ENCODE measurements around the gene ERGIC1.
"Not testable (repeated sequence)": the region's sequence is repeated elsewhere in the genome, so short reads cannot be mapped to it uniquely, and the experiment has no call there.

The ERGIC1 gene, protein sequence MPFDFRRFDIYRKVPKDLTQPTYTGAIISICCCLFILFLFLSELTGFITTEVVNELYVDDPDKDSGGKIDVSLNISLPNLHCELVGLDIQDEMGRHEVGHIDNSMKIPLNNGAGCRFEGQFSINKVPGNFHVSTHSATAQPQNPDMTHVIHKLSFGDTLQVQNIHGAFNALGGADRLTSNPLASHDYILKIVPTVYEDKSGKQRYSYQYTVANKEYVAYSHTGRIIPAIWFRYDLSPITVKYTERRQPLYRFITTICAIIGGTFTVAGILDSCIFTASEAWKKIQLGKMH
- total RNA-seq: 128 to 134 reads per million in 2 donors

GRCh38 chr5:172833686-172834414 lies at the start of gene ERGIC1:
TSS of gene ERGIC1 (plus strand) at chr5:172834251. CDS start at chr5:172834414, 163 bp downstream.
- DNase-seq: peak; percentile 71

- no peak for DNase-seq
Observed at GRCh38 chr5:172785429-172786088, 48.5 kb upstream of the ERGIC1 start.

- no peak for DNase-seq
Observed at GRCh38 chr5:172786736-172787462, 47.2 kb upstream of the ERGIC1 start.

DNA sequence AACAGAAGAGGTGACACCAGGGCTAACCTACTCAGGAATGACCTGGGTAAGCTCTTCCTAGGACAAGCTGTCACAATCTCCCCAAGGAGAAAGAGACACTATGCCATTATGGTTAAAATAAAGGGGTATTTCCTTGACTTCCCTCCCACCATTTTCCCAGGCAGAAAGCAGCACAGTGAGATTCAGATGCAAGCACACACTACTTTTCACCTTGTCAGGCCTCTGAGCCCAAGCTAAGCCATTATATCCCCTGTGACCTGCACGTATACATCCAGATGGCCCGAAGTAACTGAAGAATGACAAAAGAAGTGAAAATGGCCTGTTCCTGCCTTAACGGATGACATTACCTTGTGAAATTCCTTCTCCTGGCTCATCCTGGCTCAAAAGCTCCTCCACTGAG lies 46.5 kb upstream of the ERGIC1 start:
- not testable (repeated sequence) for DNase-seq

DNA sequence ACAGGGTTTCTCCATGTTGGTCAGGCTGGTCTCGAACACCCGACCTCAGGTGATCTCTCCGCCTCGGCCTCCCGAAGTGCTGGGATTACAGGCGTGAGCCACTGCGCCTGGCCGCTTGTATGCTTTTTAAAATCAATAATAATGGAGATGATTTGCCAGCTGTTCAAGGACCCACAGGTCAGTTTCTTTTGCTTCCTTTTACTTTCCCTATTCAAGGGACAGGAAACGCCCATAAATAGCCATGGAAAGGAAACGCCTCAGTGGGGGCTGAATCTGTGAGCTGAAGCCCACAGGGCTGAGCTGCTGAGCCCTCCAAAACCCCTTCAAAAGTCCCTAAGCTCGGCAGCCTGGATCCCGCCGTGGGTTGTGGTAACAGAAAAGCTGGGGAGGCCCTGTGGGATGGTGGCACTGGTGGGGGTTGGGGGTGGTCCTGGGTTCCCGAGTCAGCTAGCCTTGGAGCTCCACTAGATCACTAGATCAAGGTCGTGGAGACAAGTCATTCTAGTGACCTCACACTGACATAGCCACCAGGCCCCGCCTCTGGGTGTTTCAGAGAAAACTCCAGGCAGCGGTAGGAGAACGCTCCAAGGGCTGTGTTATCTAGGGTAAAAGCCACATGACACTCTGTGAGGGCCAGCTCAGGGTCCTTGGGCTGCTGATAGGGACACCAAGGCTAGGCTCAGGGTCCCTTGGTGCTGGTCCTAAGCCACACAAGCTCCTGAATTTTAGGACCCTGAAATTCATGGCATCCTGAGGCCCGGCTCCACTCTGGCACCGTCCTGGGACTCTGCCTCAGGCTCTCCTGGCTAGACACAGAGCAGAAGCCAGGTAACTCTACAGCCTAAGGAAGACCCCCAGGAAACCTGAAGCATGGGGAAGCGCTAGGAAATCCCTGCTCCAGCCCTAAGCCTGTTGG lies 45.0 kb upstream of the ERGIC1 start:
- DNase-seq: no peak

- no peak for DNase-seq
Observed at GRCh38 chr5:172789687-172790495, 44.2 kb upstream of the ERGIC1 start.

GRCh38 chr5:172790496-172790889 lies 43.6 kb upstream of the ERGIC1 start:
- DNase-seq: no peak

- no peak for DNase-seq
Observed at GRCh38 chr5:172791286-172791685, 42.8 kb upstream of the ERGIC1 start.

- no peak for DNase-seq
Observed at GRCh38 chr5:172791726-172792445, 42.2 kb upstream of the ERGIC1 start.

DNA sequence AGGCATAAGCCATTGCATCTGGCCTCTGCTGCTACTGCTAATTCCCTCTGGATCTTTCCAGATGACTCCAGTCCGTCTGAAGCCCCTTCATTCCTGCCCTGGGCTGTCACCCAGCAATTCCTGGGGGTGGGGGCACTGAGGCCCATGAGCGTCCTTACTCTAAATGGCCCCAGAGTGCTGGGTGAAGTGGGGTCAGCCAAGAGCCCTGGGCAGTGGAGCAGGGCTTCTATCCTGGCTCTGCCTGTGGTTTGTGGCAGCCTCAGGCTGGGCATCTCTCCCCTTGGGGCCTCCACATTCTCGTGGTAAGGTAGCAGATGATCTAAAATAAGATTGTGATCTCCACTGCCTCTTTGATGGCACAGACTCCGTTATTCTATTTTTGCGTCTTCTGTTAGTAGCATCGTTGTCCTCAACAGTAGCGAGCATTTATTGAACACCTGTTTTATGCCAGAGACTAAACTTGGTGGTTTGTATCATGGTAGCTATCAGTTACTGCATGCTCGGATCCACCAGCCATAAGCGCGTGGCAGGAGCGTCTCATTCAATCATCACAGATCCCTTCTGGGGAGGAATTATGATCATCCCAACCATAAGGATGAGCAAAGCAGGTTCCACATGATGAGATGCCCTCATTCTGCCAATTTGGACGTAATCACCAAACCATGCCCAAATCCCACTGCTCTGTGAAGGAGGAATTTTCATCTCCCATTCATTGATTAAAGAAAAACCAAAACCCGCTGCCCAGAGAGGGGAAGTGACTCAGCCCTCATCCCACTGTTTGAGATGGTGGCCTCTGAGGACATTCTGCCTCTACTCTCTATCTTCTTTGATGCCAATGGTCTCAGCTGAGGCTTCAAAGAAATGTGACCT lies 41.1 kb upstream of the ERGIC1 start:
- no peak for DNase-seq

DNA sequence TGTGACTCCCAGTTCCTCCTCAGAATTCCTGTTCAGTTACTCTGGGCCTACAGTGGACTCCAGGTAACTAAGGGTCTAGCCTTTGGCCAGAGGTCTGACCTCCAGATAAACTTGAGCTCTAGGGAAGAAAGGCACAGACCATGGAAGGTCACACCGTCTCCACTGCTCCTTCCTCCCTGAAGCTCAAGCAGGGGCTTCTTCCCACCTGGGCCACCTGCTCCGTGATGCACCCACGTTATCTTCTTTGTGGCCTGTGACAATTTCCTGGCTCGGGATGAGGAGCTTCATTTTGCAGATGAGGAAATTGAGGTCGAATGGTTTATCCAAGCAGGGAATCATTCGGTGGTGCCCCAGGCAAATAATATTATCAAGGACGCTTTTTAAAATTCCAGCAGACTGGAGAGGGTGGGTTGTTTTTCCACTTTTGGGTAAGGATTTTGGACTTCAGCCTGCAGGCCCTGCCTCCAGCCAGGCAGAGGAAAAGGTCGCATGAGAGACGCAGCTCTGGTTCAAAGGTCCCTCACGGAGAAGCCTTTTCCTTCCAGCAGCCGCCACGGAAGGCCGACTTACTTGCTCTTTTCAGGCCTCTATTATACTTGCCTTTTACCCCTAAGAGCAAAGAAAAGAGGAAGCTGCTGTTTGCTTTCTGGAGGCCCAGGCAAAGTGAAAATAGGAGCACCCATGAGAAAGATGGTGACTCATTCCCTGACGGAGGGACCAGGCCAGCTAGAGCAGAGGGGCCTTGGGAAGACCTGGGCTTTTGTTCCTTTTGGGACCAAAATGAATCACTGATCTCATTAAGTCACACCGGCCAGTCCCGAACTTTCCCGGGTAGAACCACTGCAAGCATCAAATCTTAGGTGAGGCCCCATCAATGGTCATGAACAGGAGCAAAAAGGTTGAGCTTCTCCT lies 40.2 kb upstream of the ERGIC1 start:
- DNase-seq: no peak

DNA sequence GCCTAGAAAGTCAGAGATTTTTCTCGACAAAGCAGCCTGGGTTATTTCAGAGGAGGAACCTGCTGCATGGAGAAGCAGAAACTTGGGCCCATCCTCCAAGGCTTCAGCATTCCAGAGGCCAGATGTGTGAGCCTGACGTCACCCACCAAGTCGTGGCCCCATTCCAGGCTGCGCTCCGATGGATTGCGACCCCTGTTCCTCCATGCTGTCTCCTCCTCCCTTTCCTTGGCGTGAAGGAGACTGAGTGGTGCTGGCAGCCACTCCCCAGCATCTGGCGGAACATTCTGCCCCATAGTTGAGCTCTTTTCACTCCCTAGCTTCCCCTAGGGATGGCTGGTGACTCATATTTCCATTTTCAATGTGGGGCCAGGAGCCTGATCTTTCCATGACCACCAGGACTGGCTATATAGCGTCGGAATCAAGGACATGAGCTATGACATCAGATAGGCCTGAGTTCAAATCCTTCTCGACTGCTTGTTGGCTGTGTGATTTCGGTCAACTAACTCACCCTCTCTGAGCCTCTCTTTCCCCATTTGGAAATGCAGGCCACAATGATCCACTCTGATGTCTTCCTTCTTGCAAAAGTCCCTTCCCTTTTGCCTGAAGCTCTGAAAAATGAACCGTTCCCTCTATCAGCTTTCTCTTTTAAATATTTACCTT lies 38.6 kb upstream of the ERGIC1 start:
- no peak for DNase-seq

- DNase-seq: no peak
Observed at GRCh38 chr5:172796306-172796705, 37.7 kb upstream of the ERGIC1 start.

GRCh38 chr5:172797771-172798191 lies 36.3 kb upstream of the ERGIC1 start:
- DNase-seq: no peak

- DNase-seq: no peak
Observed at GRCh38 chr5:172798422-172799215, 35.4 kb upstream of the ERGIC1 start.

GRCh38 chr5:172799416-172799815 lies 34.6 kb upstream of the ERGIC1 start:
- no peak for DNase-seq

- DNase-seq: no peak
Observed at GRCh38 chr5:172800088-172800551, 33.9 kb upstream of the ERGIC1 start.
